ENCODE data around the gene RAD51B. TPM values are rescaled to one million over a fixed set of nuclear protein-coding genes. Genes with fewer than 3 reads are reported as not detected.

RAD51B gene
- total and polyA plus RNA-seq, 2 of the 13 experiments (the other 11 are each of a cell fraction or from before 2014, with no cell fraction given), result 7.0 to 9.5 TPM

- intact Hi-C loops (cut with micrococcal nuclease; ENCODE audit: unreplicated experiment) (no loop called here), in situ Hi-C loops (cut with HindIII; ENCODE audit: extremely low pct_ligation_motif_present, low pct_unique_long_range_greater_than_20kb) (no loop called here)
- ChIA-PET POLR2A (no interaction called here), CTCF (ENCODE audit: low intra/inter-chr PET ratio, low total read pairs) (no interaction called here)
- H3K79me2 ChIP-seq (ENCODE audit: insufficient read depth, low read length), result no peaks in the 10 kb centered on the region
- no peak overlapping the region for H3K4me3 ChIP-seq (replicated peaks in 1 of 3; ENCODE audit: insufficient read depth in 1 of 3, low read depth in 2 of 3, low read length in 3 of 3)
- H3K9me3 ChIP-seq (ENCODE audit: low read length), result no peaks in the 10 kb centered on the region
- no peak overlapping the region for H3K4me2 ChIP-seq (ENCODE audit: low read depth, low read length)
- DNase-seq (ENCODE audit: low spot score) (no peak), ATAC-seq (no peak), FAIRE-seq (no peak)
- H3K27ac ChIP-seq (ENCODE audit: extremely low read length, insufficient read depth, low read length), result no peak overlapping the region
- no peaks in the 10 kb centered on the region for H4K20me1 ChIP-seq (ENCODE audit: insufficient read depth, low read length)
- H2AFZ ChIP-seq (ENCODE audit: low read length), result no peak overlapping the region
- peaks cover 16% of the 10 kb centered on the region for H3K4me1 ChIP-seq (ENCODE audit: insufficient read depth, low read length)
- H3K36me3 ChIP-seq (replicated peaks in 1 of 2; ENCODE audit: control insufficient read depth in 1 of 2, insufficient read depth in 2 of 2, low read length in 2 of 2), result no peaks in the 10 kb centered on the region
- TF ChIP-seq NFE2L1 (CRISPR knock-in tag; IDR thresholded peaks at IDR 0.05; ENCODE audit: borderline replicate concordance) (no peak), CBX2 (IDR thresholded peaks at IDR 0.05; ENCODE audit: low read depth, low read length) (no peak), CBX2 (CRISPR knock-in tag; IDR thresholded peaks at IDR 0.05; ENCODE audit: low read depth) (no peak), ZSCAN21 (CRISPR knock-in tag; IDR thresholded peaks at IDR 0.05; ENCODE audit: borderline replicate concordance) (no peak)
- H3K9ac ChIP-seq (ENCODE audit: insufficient read depth, low read depth, low read length), result no peak overlapping the region
- BruUV-seq (replicated peaks), result no TSS peak
- no peaks in the 10 kb centered on the region for H3K27me3 ChIP-seq (ENCODE audit: control insufficient read depth in 1 of 2, insufficient read depth in 2 of 2, low read length in 2 of 2)
- 23% methylated on average over 4 of the region's 4 CpGs for WGBS (ENCODE audit: low lambda C conversion rate)
Observed at GRCh38 chr14:68020999-68021663, 201.6 kb downstream of the RAD51B start.

- Histone ChIP-seq H3K9ac (ENCODE audit: insufficient read depth, low read depth, low read length) (no peak overlapping the region), H4K20me1 (ENCODE audit: insufficient read depth, low read length) (no peaks in the 10 kb centered on the region), H3K79me2 (ENCODE audit: insufficient read depth, low read length) (no peaks in the 10 kb centered on the region), H3K4me1 (ENCODE audit: insufficient read depth, low read length) (no peaks in the 10 kb centered on the region), H3K9me3 (ENCODE audit: low read length) (no peaks in the 10 kb centered on the region; the same call in 1 of the 2 replicates), H3K36me3 (replicated peaks in 1 of 2; ENCODE audit: control insufficient read depth in 1 of 2, insufficient read depth in 2 of 2, low read length in 2 of 2) (no peaks in the 10 kb centered on the region), H3K27ac (ENCODE audit: extremely low read length, insufficient read depth, low read length) (no peak overlapping the region), H3K27me3 (ENCODE audit: control insufficient read depth in 1 of 2, insufficient read depth in 2 of 2, low read length in 2 of 2) (no peaks in the 10 kb centered on the region), H3K4me3 (replicated peaks in 1 of 3; ENCODE audit: insufficient read depth in 1 of 3, low read depth in 2 of 3, low read length in 3 of 3) (no peak overlapping the region), H3K4me2 (ENCODE audit: low read depth, low read length) (no peak overlapping the region), H2AFZ (ENCODE audit: low read length) (no peak overlapping the region)
- intact Hi-C loops (cut with micrococcal nuclease; ENCODE audit: unreplicated experiment) (no loop called here), in situ Hi-C loops (cut with HindIII; ENCODE audit: extremely low pct_ligation_motif_present, low pct_unique_long_range_greater_than_20kb) (no loop called here)
- ChIA-PET POLR2A (no interaction called here), CTCF (ENCODE audit: low intra/inter-chr PET ratio, low total read pairs) (no interaction called here)
- FAIRE-seq (no peak), ATAC-seq (no peak), DNase-seq (ENCODE audit: low spot score) (no peak)
- no TSS peak for BruUV-seq (replicated peaks)
- TF ChIP-seq ZNF607 (CRISPR knock-in tag; IDR thresholded peaks at IDR 0.05; ENCODE audit: borderline replicate concordance) (no peak), MTF2 (CRISPR knock-in tag; IDR thresholded peaks at IDR 0.05; ENCODE audit: borderline replicate concordance) (no peak), GPBP1L1 (CRISPR knock-in tag; IDR thresholded peaks at IDR 0.05) (no peak), AHDC1 (CRISPR knock-in tag; IDR thresholded peaks at IDR 0.05; ENCODE audit: borderline replicate concordance) (no peak), ZNF766 (CRISPR knock-in tag; IDR thresholded peaks at IDR 0.05; ENCODE audit: borderline replicate concordance) (no peak)
- 59% methylated on average over 5 of the region's 5 CpGs for WGBS (ENCODE audit: low lambda C conversion rate)
Observed at GRCh38 chr14:68027276-68027675, 207.7 kb downstream of the RAD51B start.

Data from HepG2 (cell line).